ENCODE results near the gene ASB18.

GRCh38 chr2:236298924-236299475 is 34.8 kb upstream of the ASB18 start:
- no peak for TF ChIP-seq ZNF585B (tag by site-specific recombination; IDR thresholded peaks at IDR 0.05)
- no peak for TF ChIP-seq KLF9 (tag by site-specific recombination; IDR thresholded peaks at IDR 0.05; ENCODE audit: low read depth)
- no peak for TF ChIP-seq ZNF626 (tag by site-specific recombination; IDR thresholded peaks at IDR 0.05)
- no peak for TF ChIP-seq CTCF (tag by site-specific recombination; IDR thresholded peaks at IDR 0.05)
- TF ChIP-seq ZNF146 (tag by site-specific recombination; IDR thresholded peaks at IDR 0.05), result no peak
- no peak for TF ChIP-seq ZNF394 (tag by site-specific recombination; IDR thresholded peaks at IDR 0.05; ENCODE audit: borderline replicate concordance)
- TF ChIP-seq, protein P1, sequence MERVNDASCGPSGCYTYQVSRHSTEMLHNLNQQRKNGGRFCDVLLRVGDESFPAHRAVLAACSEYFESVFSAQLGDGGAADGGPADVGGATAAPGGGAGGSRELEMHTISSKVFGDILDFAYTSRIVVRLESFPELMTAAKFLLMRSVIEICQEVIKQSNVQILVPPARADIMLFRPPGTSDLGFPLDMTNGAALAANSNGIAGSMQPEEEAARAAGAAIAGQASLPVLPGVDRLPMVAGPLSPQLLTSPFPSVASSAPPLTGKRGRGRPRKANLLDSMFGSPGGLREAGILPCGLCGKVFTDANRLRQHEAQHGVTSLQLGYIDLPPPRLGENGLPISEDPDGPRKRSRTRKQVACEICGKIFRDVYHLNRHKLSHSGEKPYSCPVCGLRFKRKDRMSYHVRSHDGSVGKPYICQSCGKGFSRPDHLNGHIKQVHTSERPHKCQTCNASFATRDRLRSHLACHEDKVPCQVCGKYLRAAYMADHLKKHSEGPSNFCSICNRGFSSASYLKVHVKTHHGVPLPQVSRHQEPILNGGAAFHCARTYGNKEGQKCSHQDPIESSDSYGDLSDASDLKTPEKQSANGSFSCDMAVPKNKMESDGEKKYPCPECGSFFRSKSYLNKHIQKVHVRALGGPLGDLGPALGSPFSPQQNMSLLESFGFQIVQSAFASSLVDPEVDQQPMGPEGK (tag by site-specific recombination; IDR thresholded peaks at IDR 0.05), result no peak
- no peak for TF ChIP-seq ZNF274 (IDR thresholded peaks at IDR 0.05; ENCODE audit: low read length)
- no peak for TF ChIP-seq ZNF274 (tag by site-specific recombination; IDR thresholded peaks at IDR 0.05; ENCODE audit: borderline replicate concordance)
- TF ChIP-seq ZNF561 (tag by site-specific recombination; IDR thresholded peaks at IDR 0.05; ENCODE audit: borderline replicate concordance), result no peak
- TF ChIP-seq HOXD13 (CRISPR knock-in tag; IDR thresholded peaks at IDR 0.05; ENCODE audit: borderline replicate concordance), result no peak
- TF ChIP-seq, protein P2, sequence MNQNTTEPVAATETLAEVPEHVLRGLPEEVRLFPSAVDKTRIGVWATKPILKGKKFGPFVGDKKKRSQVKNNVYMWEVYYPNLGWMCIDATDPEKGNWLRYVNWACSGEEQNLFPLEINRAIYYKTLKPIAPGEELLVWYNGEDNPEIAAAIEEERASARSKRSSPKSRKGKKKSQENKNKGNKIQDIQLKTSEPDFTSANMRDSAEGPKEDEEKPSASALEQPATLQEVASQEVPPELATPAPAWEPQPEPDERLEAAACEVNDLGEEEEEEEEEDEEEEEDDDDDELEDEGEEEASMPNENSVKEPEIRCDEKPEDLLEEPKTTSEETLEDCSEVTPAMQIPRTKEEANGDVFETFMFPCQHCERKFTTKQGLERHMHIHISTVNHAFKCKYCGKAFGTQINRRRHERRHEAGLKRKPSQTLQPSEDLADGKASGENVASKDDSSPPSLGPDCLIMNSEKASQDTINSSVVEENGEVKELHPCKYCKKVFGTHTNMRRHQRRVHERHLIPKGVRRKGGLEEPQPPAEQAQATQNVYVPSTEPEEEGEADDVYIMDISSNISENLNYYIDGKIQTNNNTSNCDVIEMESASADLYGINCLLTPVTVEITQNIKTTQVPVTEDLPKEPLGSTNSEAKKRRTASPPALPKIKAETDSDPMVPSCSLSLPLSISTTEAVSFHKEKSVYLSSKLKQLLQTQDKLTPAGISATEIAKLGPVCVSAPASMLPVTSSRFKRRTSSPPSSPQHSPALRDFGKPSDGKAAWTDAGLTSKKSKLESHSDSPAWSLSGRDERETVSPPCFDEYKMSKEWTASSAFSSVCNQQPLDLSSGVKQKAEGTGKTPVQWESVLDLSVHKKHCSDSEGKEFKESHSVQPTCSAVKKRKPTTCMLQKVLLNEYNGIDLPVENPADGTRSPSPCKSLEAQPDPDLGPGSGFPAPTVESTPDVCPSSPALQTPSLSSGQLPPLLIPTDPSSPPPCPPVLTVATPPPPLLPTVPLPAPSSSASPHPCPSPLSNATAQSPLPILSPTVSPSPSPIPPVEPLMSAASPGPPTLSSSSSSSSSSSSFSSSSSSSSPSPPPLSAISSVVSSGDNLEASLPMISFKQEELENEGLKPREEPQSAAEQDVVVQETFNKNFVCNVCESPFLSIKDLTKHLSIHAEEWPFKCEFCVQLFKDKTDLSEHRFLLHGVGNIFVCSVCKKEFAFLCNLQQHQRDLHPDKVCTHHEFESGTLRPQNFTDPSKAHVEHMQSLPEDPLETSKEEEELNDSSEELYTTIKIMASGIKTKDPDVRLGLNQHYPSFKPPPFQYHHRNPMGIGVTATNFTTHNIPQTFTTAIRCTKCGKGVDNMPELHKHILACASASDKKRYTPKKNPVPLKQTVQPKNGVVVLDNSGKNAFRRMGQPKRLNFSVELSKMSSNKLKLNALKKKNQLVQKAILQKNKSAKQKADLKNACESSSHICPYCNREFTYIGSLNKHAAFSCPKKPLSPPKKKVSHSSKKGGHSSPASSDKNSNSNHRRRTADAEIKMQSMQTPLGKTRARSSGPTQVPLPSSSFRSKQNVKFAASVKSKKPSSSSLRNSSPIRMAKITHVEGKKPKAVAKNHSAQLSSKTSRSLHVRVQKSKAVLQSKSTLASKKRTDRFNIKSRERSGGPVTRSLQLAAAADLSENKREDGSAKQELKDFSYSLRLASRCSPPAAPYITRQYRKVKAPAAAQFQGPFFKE (tag by site-specific recombination; IDR thresholded peaks at IDR 0.05; ENCODE audit: borderline replicate concordance), result no peak
- no peak for TF ChIP-seq MZF1 (tag by site-specific recombination; IDR thresholded peaks at IDR 0.05; ENCODE audit: borderline replicate concordance)
